Neural cell (in vitro differentiated cells): Measurements from ENCODE around the gene GNB2. TPM values are rescaled to one million over a fixed set of nuclear protein-coding genes. Genes with fewer than 3 reads are reported as not detected.

Source experiments
- H2AFZ ChIP-seq: fragments of 200-600, 300-800 bp; sonication (generic), shearing (Covaris generic); 2 replicates; pipeline ENCODE4 v1.6.0; 2014; ENCODE audit warnings: low read depth, mild to moderate bottlenecking, antibody characterized with exemption, low read length, moderate library complexity
- H3F3A ChIP-seq: fragments of 200-600 bp; shearing (Covaris generic); 2 replicates; pipeline ENCODE4 v1.6.1; 2016; ENCODE audit warnings: mild to moderate bottlenecking, moderate library complexity, mixed read lengths, antibody characterized with exemption, low read length; ENCODE audit not compliant: insufficient read depth, poor library complexity, severe bottlenecking
- H3K27ac ChIP-seq: fragments of 200-600, 300-800 bp; sonication (generic), shearing (Covaris generic); 2 replicates; pipeline ENCODE4 v1.5.1; 2014; ENCODE audit warnings: mild to moderate bottlenecking, low read length, moderate library complexity
- H3K27me3 ChIP-seq: fragments of 300-800, 200-600 bp; sonication (generic), shearing (Covaris generic); 2 replicates; pipeline ENCODE4 v1.6.0; 2014; ENCODE audit warnings: mild to moderate bottlenecking, low read depth, low read length, moderate library complexity; ENCODE audit not compliant: insufficient read depth
- H3K36me3 ChIP-seq: fragments of 300-800, 200-600 bp; sonication (generic), shearing (Covaris generic); 2 replicates; pipeline ENCODE4 v1.5.1; 2014; ENCODE audit warnings: mild to moderate bottlenecking, antibody characterized with exemption, low read length, moderate library complexity; ENCODE audit not compliant: insufficient read depth
- H3K4me2 ChIP-seq: fragments of 300-800, 200-600 bp; sonication (generic), shearing (Covaris generic); 2 replicates; pipeline ENCODE4 v1.6.0; 2014; ENCODE audit warnings: mild to moderate bottlenecking, low read length
- H3K4me3 ChIP-seq: fragments of 300-800, 200-600 bp; sonication (generic), shearing (Covaris generic); 2 replicates; pipeline ENCODE4 v1.5.1; 2014; ENCODE audit warnings: mild to moderate bottlenecking, low read length, moderate library complexity
- H3K79me2 ChIP-seq: fragments of 200-600 bp; shearing (Covaris generic); replicated peaks from 2 replicates; pipeline ENCODE4 v1.6.0; 2014; ENCODE audit warnings: mild to moderate bottlenecking, low read length, moderate library complexity; ENCODE audit not compliant: insufficient read depth
- H3K9ac ChIP-seq: fragments of 300-800, 200-600 bp; sonication (generic), shearing (Covaris generic); 2 replicates; pipeline ENCODE4 v1.6.1; 2016; ENCODE audit warnings: mild to moderate bottlenecking, low read length, mixed read lengths
- H3K9me2 ChIP-seq: fragments of 200-600 bp; shearing (Covaris generic); 2 replicates; pipeline ENCODE4 v1.6.1; 2016; ENCODE audit warnings: mild to moderate bottlenecking, low read length, mixed read lengths; ENCODE audit not compliant: insufficient read depth
- H3K9me3 ChIP-seq: fragments of 200-600, 300-800 bp; sonication (generic), shearing (Covaris generic); 2 replicates; pipeline ENCODE4 v1.6.1; 2016; ENCODE audit warnings: mild to moderate bottlenecking, mixed run types, low read length, moderate library complexity, mixed read lengths
- H4K20me1 ChIP-seq: fragments of 200-600 bp; shearing (Covaris generic); 2 replicates; pipeline ENCODE4 v1.6.1; 2016; ENCODE audit warnings: mild to moderate bottlenecking, mixed run types; ENCODE audit not compliant: insufficient read depth
- CTCF ChIP-seq: fragments of 450-650 bp; IDR thresholded peaks from 2 replicates; pipeline ENCODE4 v1.5.1; 2014; ENCODE audit warnings: antibody characterized with exemption, mild to moderate bottlenecking, moderate library complexity; ENCODE audit not compliant: poor library complexity, severe bottlenecking
- EP300 ChIP-seq: fragments of 450-650 bp; conservative IDR thresholded peaks from 2 replicates; pipeline ENCODE4 v1.6.1; 2014; ENCODE audit warnings: antibody characterized with exemption, mild to moderate bottlenecking, moderate library complexity; ENCODE audit not compliant: poor library complexity, severe bottlenecking
- EZH2 ChIP-seq: fragments of 200-600, 300-800 bp; shearing (Covaris generic), sonication (generic); IDR thresholded peaks from 2 replicates; pipeline ENCODE4 v1.6.1; 2014; ENCODE audit warnings: antibody characterized with exemption, low read length, borderline replicate concordance, mild to moderate bottlenecking; ENCODE audit not compliant: insufficient read depth, poor library complexity, severe bottlenecking
- MXI1 ChIP-seq: fragments of 450-650 bp; conservative IDR thresholded peaks from 2 replicates; pipeline ENCODE4 v1.6.1; 2014; ENCODE audit warnings: antibody characterized with exemption, mild to moderate bottlenecking; ENCODE audit not compliant: poor library complexity, severe bottlenecking
- POLR2AphosphoS5 ChIP-seq: IDR thresholded peaks from 2 replicates; pipeline ENCODE4 v1.6.1; 2012
- RAD21 ChIP-seq: fragments of 450-650 bp; conservative IDR thresholded peaks from 2 replicates; pipeline ENCODE4 v1.6.1; 2014; ENCODE audit warnings: antibody characterized with exemption, mild to moderate bottlenecking, moderate library complexity
- REST ChIP-seq: IDR thresholded peaks from 2 replicates; pipeline ENCODE4 v1.6.1; 2012; ENCODE audit warnings: borderline replicate concordance
- SMC3 ChIP-seq: fragments of 450-650 bp; conservative IDR thresholded peaks from 2 replicates; pipeline ENCODE4 v1.6.1; 2014; ENCODE audit warnings: antibody characterized with exemption, mild to moderate bottlenecking, moderate library complexity; ENCODE audit not compliant: poor library complexity
- TAF1 ChIP-seq: IDR thresholded peaks from 2 replicates; pipeline ENCODE4 v1.6.1; 2012; ENCODE audit warnings: low read depth
- polyA plus RNA-seq: library from polyadenylated mRNA; depleted of rRNA; stranded (reverse); fragments of >200 nt; gene quantifications from 2 replicates; pipeline ENCODE4 v1.2.3, GENCODE V29; 2014

GNB2 gene
- polyA plus RNA-seq, 1 donor from 2014 or later: 279 TPM

- no peak overlapping the region for H3K4me3 ChIP-seq
- H3F3A ChIP-seq: no peaks in the 10 kb centered on the region
- H3K4me2 ChIP-seq: no peak overlapping the region
- H4K20me1 ChIP-seq: peaks cover 16% of the 10 kb centered on the region
- H3K27ac ChIP-seq: no peak overlapping the region
- H2AFZ ChIP-seq: no peak overlapping the region
- H3K36me3 ChIP-seq: no peaks in the 10 kb centered on the region
- no peak overlapping the region for H3K9ac ChIP-seq
- no peaks in the 10 kb centered on the region for H3K9me3 ChIP-seq
- TF ChIP-seq REST (no peak), CTCF (no peak), MXI1 (no peak), EZH2 (no peak), POLR2AphosphoS5 (no peak)
- peaks cover 32% of the 10 kb centered on the region for H3K79me2 ChIP-seq
- H3K27me3 ChIP-seq: no peaks in the 10 kb centered on the region
- H3K9me2 ChIP-seq: no peaks in the 10 kb centered on the region
Measured at GRCh38 chr7:100686822-100687211, 13.3 kb downstream of the GNB2 start.

- no peak overlapping the region for H3K4me3 ChIP-seq
- no peak overlapping the region for H3K9ac ChIP-seq
- TF ChIP-seq TAF1: no peak
- H3K9me2 ChIP-seq: no peaks in the 10 kb centered on the region
- no peaks in the 10 kb centered on the region for H3K27me3 ChIP-seq
- no peak overlapping the region for H3K4me2 ChIP-seq
- H3F3A ChIP-seq: no peaks in the 10 kb centered on the region
- peaks cover 36% of the 10 kb centered on the region for H3K79me2 ChIP-seq
- H4K20me1 ChIP-seq: peaks cover 16% of the 10 kb centered on the region
- H3K27ac ChIP-seq: no peak overlapping the region
- no peak overlapping the region for H2AFZ ChIP-seq
- no peaks in the 10 kb centered on the region for H3K9me3 ChIP-seq
- no peaks in the 10 kb centered on the region for H3K36me3 ChIP-seq
Measured at GRCh38 chr7:100687261-100687660, 13.7 kb downstream of the GNB2 start.

GRCh38 chr7:100687751-100688300 lies 14.3 kb downstream of the GNB2 start:
- TF ChIP-seq POLR2AphosphoS5 (no peak), CTCF (no peak), EP300 (no peak), TAF1 (no peak), REST (no peak), EZH2 (no peak), MXI1 (no peak), RAD21 (no peak), SMC3 (no peak)
- Histone ChIP-seq H3K4me2 (no peak overlapping the region), H2AFZ (no peak overlapping the region), H3K27ac (no peak overlapping the region), H3K9me3 (no peaks in the 10 kb centered on the region), H3K36me3 (no peaks in the 10 kb centered on the region), H4K20me1 (peaks cover 20% of the 10 kb centered on the region), H3F3A (no peaks in the 10 kb centered on the region), H3K4me3 (no peak overlapping the region), H3K27me3 (no peaks in the 10 kb centered on the region), H3K9me2 (no peaks in the 10 kb centered on the region), H3K9ac (no peak overlapping the region), H3K79me2 (peaks cover 42% of the 10 kb centered on the region)
